Neural progenitor cell (in vitro differentiated cells): ENCODE results near the gene ERBB4. TPM values are rescaled to one million over a fixed set of nuclear protein-coding genes. Genes with fewer than 3 reads are reported as not detected.
A peak's percentile ranks its signal among the peaks of the same experiment; 100 is the strongest.

Source experiments
- DNase-seq: peaks from one replicate; pipeline ENCODE4 v3.0.0-alpha.2; 2016; ENCODE audit warnings: low spot score
- H2AFZ ChIP-seq: fragments of 200-600 bp; sonication (generic); replicated peaks from 2 replicates; pipeline ENCODE4 v1.6.1; 2016; ENCODE audit warnings: antibody characterized with exemption
- H3F3A ChIP-seq: fragments of 200-600 bp; sonication (generic); 2 replicates; pipeline ENCODE4 v1.6.1; 2016; ENCODE audit warnings: antibody characterized with exemption, low read depth
- H3K27ac ChIP-seq: fragments of 200-600 bp; sonication (generic); 2 replicates; pipeline ENCODE4 v1.5.1; 2016; ENCODE audit warnings: mild to moderate bottlenecking
- H3K27me3 ChIP-seq: fragments of 200-600 bp; sonication (generic); 2 replicates; pipeline ENCODE4 v1.6.1; 2016; ENCODE audit warnings: mild to moderate bottlenecking, moderate library complexity
- H3K36me3 ChIP-seq: fragments of 200-600 bp; sonication (generic); 2 replicates; pipeline ENCODE4 v1.5.1; 2016
- H3K4me1 ChIP-seq: fragments of 200-600 bp; sonication (generic); 2 replicates; pipeline ENCODE4 v1.6.1; 2016; ENCODE audit warnings: mixed run types
- H3K4me2 ChIP-seq: fragments of 200-600 bp; sonication (generic); 2 replicates; pipeline ENCODE4 v1.6.1; 2016
- H3K4me3 ChIP-seq: fragments of 200-600 bp; sonication (generic); 2 replicates; pipeline ENCODE4 v1.5.1; 2016
- H3K79me2 ChIP-seq: fragments of 200-600 bp; sonication (generic); 2 replicates; pipeline ENCODE4 v1.6.1; 2016; ENCODE audit warnings: low read depth
- H3K9ac ChIP-seq: fragments of 200-600 bp; sonication (generic); 2 replicates; pipeline ENCODE4 v1.6.1; 2016
- H3K9me3 ChIP-seq: fragments of 200-600 bp; sonication (generic); 2 replicates; pipeline ENCODE4 v1.5.1; 2016; ENCODE audit warnings: low read depth
- H4K20me1 ChIP-seq: fragments of 200-600 bp; sonication (generic); 2 replicates; pipeline ENCODE4 v1.6.1; 2016; ENCODE audit warnings: low read depth
- H3K27ac Mint-ChIP-seq: 3 replicates; pipeline ENCODE4 v1.8.0; 2021; ENCODE audit warnings: mixed read lengths
- H3K27me3 Mint-ChIP-seq: 2 replicates; pipeline ENCODE4 v1.8.0; 2022; ENCODE audit warnings: low read depth, mild to moderate bottlenecking, inconsistent platforms, moderate library complexity, mixed read lengths; ENCODE audit not compliant: insufficient read depth
- H3K36me3 Mint-ChIP-seq: 3 replicates; pipeline ENCODE4 v1.8.0; 2021; ENCODE audit warnings: mixed read lengths
- H3K4me1 Mint-ChIP-seq: 3 replicates; pipeline ENCODE4 v1.8.0; 2021; ENCODE audit warnings: mixed read lengths
- H3K4me3 Mint-ChIP-seq: 3 replicates; pipeline ENCODE4 v1.8.0; 2021; ENCODE audit warnings: mild to moderate bottlenecking, moderate library complexity, mixed read lengths
- H3K9me3 Mint-ChIP-seq: 3 replicates; pipeline ENCODE4 v1.8.0; 2020; ENCODE audit warnings: mixed read lengths
- CTCF ChIP-seq: fragments of 200-600 bp; sonication (generic); IDR thresholded peaks from 2 replicates; pipeline ENCODE4 v1.5.1; 2017; ENCODE audit warnings: antibody characterized with exemption, mild to moderate bottlenecking
- EZH2 ChIP-seq: fragments of 200-600 bp; sonication (generic); IDR thresholded peaks from 2 replicates; pipeline ENCODE4 v1.6.1; 2017; ENCODE audit warnings: antibody characterized with exemption, mild to moderate bottlenecking, moderate library complexity
- EZH2phosphoT487 ChIP-seq: fragments of 200-600 bp; sonication (generic); IDR thresholded peaks from 2 replicates; pipeline ENCODE4 v1.6.1; 2017; ENCODE audit warnings: antibody characterized with exemption
- total RNA-seq: library from RNA; depleted of rRNA; stranded (reverse); fragments of >200 nt; gene quantifications from 2 replicates; pipeline ENCODE4 v1.2.3, GENCODE V29; 2015; ENCODE audit warnings: low replicate concordance

The ERBB4 gene
- total RNA-seq, 1 donor from 2014 or later, result 1.5 TPM

GRCh38 chr2:212526059-212526458, 12.5 kb downstream of the ERBB4 start:
- no peak overlapping the region for H3K27ac Mint-ChIP-seq
- H3K36me3 Mint-ChIP-seq, result peaks cover 4% of the 10 kb centered on the region
- Histone ChIP-seq H2AFZ (no peak overlapping the region), H3K4me3 (no peak overlapping the region), H3K9me3 (no peaks in the 10 kb centered on the region), H3K4me1 (no peaks in the 10 kb centered on the region), H3F3A (no peaks in the 10 kb centered on the region), H3K4me2 (no peak overlapping the region), H3K27ac (no peak overlapping the region), H3K27me3 (no peaks in the 10 kb centered on the region), H3K79me2 (no peaks in the 10 kb centered on the region), H3K36me3 (no peaks in the 10 kb centered on the region), H3K9ac (no peak overlapping the region), H4K20me1 (no peaks in the 10 kb centered on the region)
- H3K4me3 Mint-ChIP-seq, result no peak overlapping the region
- DNase-seq, result no peak
- peaks cover 30% of the 10 kb centered on the region for H3K4me1 Mint-ChIP-seq
- no peak for TF ChIP-seq CTCF
- TF ChIP-seq EZH2phosphoT487, result no peak
- no peak for TF ChIP-seq EZH2
- H3K27me3 Mint-ChIP-seq, result no peaks in the 10 kb centered on the region
- H3K9me3 Mint-ChIP-seq, result no peaks in the 10 kb centered on the region

GRCh38 chr2:212523756-212524155, 14.8 kb downstream of the ERBB4 start:
- Histone ChIP-seq H3K4me2 (no peak overlapping the region), H2AFZ (no peak overlapping the region), H3F3A (no peaks in the 10 kb centered on the region), H3K36me3 (no peaks in the 10 kb centered on the region), H4K20me1 (no peaks in the 10 kb centered on the region), H3K27ac (no peak overlapping the region), H3K9ac (no peak overlapping the region), H3K79me2 (no peaks in the 10 kb centered on the region), H3K9me3 (no peaks in the 10 kb centered on the region), H3K27me3 (no peaks in the 10 kb centered on the region), H3K4me3 (no peak overlapping the region), H3K4me1 (no peaks in the 10 kb centered on the region)
- H3K27ac Mint-ChIP-seq, result no peak overlapping the region
- no peak for DNase-seq
- H3K4me1 Mint-ChIP-seq, result peaks cover 31% of the 10 kb centered on the region
- no peaks in the 10 kb centered on the region for H3K27me3 Mint-ChIP-seq
- H3K9me3 Mint-ChIP-seq, result no peaks in the 10 kb centered on the region
- TF ChIP-seq EZH2 (no peak), CTCF (no peak), EZH2phosphoT487 (no peak)
- H3K4me3 Mint-ChIP-seq, result no peak overlapping the region
- H3K36me3 Mint-ChIP-seq, result peaks cover 4% of the 10 kb centered on the region

- no peak overlapping the region for H3K4me3 ChIP-seq
- Mint-ChIP-seq H3K4me3 (no peak overlapping the region), H3K36me3 (peaks cover 7% of the 10 kb centered on the region), H3K4me1 (peaks cover 44% of the 10 kb centered on the region), H3K9me3 (no peaks in the 10 kb centered on the region), H3K27ac (no peak overlapping the region), H3K27me3 (no peaks in the 10 kb centered on the region)
- no peaks in the 10 kb centered on the region for H3K4me1 ChIP-seq
- no peak overlapping the region for H3K9ac ChIP-seq
- no peak overlapping the region for H3K27ac ChIP-seq
- no peaks in the 10 kb centered on the region for H4K20me1 ChIP-seq
- H2AFZ ChIP-seq, result no peak overlapping the region
- peak; percentile 33 for DNase-seq
- H3K9me3 ChIP-seq, result no peaks in the 10 kb centered on the region
- no peak for TF ChIP-seq EZH2phosphoT487
- peak; percentile 64 for TF ChIP-seq CTCF
- no peaks in the 10 kb centered on the region for H3K36me3 ChIP-seq
- H3K27me3 ChIP-seq, result no peaks in the 10 kb centered on the region
- H3K4me2 ChIP-seq, result no peak overlapping the region
- H3K79me2 ChIP-seq, result no peaks in the 10 kb centered on the region
- H3F3A ChIP-seq, result no peaks in the 10 kb centered on the region
These were observed 18.3 kb downstream of the ERBB4 start for GRCh38 chr2:212520340-212520739.

- no peak overlapping the region for H3K4me3 ChIP-seq
- no peak for DNase-seq
- H3K4me2 ChIP-seq, result no peak overlapping the region
- H3K27ac Mint-ChIP-seq, result no peak overlapping the region
- H3K27me3 ChIP-seq, result no peaks in the 10 kb centered on the region
- no peak overlapping the region for H3K9ac ChIP-seq
- peaks cover 18% of the 10 kb centered on the region for H3K36me3 Mint-ChIP-seq
- H3K9me3 ChIP-seq, result no peaks in the 10 kb centered on the region
- peaks cover 2% of the 10 kb centered on the region for H3K27me3 Mint-ChIP-seq
- no peaks in the 10 kb centered on the region for H3K4me1 ChIP-seq
- H3K79me2 ChIP-seq, result no peaks in the 10 kb centered on the region
- no peak overlapping the region for H2AFZ ChIP-seq
- H3K36me3 ChIP-seq, result no peaks in the 10 kb centered on the region
- H4K20me1 ChIP-seq, result no peaks in the 10 kb centered on the region
- no peaks in the 10 kb centered on the region for H3F3A ChIP-seq
- TF ChIP-seq CTCF, result no peak
- TF ChIP-seq EZH2, result no peak
- no peak for TF ChIP-seq EZH2phosphoT487
- peaks cover 35% of the 10 kb centered on the region for H3K4me1 Mint-ChIP-seq
- no peak overlapping the region for H3K4me3 Mint-ChIP-seq
- peaks cover 9% of the 10 kb centered on the region for H3K9me3 Mint-ChIP-seq
- H3K27ac ChIP-seq, result no peak overlapping the region
These were observed 20.9 kb downstream of the ERBB4 start for GRCh38 chr2:212517693-212518092.
